ENCODE data around the gene COX6A2.
"Not testable (repeated sequence)": the region's sequence is repeated elsewhere in the genome, so short reads cannot be mapped to it uniquely, and the experiment has no call there.

COX6A2 gene

DNA sequence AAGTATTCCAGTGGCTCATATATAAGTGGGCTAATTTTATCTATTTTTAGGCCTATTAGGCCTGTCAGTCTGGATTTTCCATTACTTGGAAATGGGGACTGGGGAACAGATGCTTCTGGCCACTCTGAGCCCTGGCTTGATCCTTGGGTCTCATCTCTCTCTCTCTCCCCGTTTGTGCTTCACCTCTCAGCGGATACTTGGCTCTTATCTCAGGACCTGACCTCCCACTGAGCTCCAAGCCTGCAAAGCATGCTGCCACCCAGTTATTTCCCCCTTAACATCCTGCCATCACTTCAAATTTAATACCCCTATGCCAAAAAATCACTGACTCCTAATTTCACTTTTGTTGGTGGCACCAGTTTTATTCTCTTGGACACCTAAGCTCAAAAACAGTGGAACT, 10.3 kb upstream of the COX6A2 start:
- DNase-seq (ENCODE audit: low read depth), result no peak

DNA sequence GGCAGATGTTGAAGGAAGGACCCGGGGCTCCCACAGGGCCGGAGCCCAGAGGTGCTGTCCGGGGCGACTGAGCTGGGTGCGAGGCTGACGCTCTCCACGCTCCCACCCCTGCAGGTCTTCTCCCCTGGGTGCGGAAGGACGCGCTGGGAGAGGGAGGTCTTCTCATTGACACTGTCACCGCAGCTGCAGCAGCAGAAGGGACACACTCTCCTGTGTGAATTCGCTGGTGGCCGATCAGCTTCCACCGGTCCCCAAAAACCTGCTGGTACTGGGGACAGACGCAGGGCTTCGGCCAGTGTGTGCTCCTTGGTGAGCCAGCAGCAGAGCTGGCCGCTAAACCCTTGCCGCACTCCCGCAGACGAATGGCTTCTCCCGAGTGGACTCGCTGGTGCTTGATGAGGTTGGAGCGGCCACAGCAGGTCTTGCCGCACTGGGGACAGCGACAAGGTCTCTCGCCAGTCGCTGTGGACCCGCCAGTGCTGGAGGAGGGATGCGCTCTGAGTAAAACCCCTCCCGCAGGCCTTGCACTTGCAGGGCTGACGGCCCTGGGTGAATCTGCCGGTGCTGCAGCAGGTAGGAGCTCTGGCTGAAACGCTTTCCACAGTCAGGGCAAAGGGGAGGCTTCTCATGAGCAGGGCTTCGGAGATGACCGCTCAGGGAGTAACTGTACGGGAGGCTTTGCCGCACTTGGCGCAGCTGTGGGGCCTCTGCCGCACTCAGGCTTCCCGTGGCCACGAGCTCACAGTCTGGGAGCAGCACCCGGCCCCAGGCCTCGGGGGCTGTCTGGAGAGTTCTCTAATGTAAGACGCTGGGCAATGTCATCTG, 8.3 kb upstream of the COX6A2 start:
- no peak for DNase-seq (ENCODE audit: low read depth)

DNA sequence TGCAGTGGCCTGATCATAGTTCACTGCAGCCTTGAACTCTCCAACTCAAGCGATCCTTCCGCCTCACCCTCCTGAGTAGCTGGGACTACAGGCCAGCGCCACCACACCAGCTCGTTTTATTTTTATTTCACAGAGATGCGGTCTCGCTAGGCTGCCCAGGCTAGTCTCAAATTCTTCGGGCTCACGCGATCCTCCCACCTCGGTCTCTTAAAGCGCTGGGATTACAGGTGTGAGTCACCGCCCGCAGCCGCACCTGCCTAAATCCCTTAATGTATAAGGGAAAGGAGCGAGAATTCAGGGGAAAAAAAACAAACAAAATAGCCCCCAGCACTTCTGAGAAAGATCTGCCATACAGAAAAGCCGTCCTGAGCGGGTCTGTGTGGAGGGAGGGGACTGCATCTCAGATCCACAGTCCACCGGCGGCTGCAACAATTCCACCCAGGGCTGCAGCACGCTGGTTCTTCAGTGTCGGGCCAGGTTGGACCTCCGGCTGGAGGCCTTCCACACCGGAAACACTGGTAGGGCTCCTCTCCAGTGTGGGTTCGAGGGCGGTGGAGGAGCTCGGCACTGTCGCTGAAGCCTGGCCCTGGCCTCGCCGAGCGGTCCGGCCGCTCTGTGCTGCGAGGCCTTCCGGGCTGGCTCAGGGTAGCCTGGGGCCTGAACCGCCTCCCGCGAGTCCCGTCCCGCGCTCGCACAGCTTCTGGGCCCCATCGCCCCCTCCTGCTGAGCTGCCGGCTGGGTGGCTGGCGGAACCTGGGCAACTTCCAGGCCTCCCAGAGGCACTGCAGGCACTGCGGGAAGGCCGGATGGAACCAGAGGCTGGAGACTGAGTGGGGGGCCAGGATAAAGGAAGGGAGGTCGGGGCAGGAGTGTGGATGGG, 7.4 kb upstream of the COX6A2 start:
- DNase-seq (ENCODE audit: low read depth), result no peak

DNA sequence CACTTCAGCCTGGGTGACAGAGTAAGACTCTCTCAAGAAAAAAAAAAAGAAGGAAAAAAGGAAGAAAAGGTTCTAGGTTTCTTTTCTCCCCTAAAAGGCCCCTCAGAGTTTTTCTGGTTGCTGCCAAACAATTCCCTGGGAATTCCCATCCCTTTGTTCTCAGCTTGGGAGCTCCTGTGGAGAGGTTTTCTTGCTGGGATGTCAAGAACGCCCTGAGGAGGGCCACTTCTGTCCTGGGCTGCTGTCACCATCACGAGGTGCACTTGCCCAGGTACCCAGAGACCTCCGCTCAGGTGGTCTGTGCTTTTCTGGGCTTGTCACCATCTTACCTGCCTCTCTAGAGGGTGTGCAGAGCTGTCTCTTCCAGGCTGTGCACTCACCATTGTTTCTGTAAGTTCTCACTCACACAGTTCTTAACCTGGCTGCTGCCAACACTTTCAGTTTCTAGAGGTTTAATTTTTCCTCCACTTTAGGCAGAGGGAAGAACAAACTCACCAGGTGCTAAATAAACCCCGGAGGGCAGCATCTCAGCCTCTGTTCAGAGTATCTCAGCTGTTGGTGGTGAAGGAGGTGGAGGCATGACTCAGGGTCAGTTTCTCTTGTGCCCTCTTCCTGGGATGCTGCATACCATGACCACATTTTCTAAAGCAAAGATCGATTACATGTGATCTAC, 2.4 kb upstream of the COX6A2 start:
- DNase-seq (ENCODE audit: low read depth), result no peak

DNA sequence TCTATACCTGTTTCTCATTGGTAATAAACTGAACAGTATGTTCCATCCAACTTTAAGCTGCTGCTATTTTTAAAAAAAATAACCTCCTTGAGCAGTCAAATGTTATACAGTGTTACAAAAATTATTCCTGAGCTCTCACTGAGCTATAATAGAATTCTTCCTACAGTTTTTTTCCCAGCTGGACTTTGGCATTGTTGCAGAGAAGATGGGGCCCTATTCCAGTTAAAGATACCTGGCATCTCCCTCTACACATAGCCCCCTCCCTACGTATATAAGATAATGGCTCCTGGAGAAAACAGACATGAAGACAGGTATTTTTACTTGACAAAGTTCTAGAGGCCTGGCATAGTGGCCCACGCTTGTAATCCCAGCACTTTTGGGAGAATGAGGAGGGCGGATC, 1.6 kb upstream of the COX6A2 start:
- no peak for DNase-seq (ENCODE audit: low read depth)

DNA sequence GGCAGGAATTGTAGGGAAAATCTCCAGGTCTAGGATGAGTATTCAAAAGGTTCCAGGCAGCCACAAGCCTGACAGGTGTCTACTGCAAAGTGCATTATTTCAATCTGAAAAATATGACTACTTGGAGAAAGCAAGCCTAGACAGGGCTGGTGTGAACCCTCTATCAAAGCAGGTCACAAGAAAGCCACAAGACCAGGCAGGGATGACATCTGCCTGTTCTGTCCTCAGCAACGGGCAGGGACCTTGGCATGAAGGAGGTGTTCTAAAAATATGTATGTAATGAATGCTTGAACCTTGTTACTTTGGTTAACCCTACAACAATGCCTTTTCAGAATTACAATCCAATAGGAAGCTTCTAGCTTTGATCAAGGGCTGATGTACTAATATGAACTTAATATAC, 1.2 kb upstream of the COX6A2 start:
- no peak for DNase-seq (ENCODE audit: low read depth)

DNA sequence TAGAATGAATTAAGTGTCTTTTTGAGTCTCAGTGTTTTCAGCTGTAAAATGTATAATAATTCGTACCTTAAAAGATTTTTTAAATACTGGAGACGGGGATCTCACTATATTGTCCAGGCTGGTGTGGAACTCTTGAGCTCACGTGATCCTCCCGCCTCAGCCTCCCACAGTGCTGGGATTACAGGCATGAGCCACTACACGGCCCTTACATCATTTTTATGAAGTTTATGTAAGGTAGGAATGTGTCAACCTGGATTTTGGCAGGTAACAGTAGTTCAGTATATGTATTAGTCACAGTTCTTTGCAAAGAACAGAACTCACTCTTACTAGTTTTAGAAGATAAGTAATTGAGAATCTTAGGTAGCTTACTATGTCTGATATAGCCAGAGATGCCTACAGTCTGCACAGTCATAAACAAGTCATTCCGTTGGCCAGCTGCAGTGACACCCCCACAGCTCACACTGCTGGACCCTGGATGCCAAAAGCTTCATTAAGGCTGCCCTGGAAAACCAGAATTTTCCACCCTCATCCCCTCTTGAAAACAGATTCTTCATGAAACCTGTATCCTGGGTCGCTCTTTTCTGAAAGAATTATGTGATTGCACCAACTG, 583 bp upstream of the COX6A2 start:
- no peak for DNase-seq (ENCODE audit: low read depth)

DNA sequence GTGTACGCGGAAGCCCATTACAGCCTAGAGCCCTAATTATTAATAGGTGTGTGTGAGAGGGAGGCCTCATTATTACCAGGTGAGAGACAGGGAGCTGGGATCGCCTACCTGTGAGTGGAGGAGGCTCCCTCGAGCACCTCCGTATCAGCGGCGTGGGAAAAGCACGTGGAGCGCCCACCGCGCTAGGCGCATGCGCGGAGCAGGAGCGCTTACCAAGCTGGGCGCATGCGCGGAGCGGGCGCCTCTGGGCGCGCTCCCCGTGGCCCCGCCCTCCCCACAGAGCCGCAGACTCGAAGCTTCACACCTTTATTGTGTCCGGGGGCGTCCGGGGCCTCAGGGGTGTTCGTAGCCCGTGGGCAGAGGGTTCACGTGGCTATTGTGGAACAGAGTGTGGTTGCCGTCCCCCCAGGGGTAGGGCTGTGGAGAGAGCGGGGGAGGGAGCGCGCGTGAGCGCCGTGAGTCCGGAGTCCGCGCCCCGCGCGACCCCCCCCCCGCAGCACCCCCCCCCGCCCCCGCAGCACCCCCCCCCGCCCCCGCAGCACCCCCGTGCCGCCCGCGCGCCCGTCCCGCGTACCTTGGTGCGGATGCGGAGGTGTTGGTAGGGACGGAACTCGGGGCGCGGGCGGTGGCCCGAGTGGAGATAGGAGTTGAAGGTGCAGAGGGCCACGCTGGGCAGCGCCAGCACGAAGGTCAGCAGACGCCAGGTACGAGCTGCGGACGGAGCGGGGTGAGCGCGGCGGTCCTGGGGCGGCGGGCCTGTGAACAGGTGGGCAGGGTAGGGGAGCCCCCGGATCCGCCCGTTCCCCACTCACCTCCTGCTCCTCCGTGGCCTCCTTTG, 500 bp downstream of the COX6A2 start:
- DNase-seq (ENCODE audit: low read depth), result no peak

DNA sequence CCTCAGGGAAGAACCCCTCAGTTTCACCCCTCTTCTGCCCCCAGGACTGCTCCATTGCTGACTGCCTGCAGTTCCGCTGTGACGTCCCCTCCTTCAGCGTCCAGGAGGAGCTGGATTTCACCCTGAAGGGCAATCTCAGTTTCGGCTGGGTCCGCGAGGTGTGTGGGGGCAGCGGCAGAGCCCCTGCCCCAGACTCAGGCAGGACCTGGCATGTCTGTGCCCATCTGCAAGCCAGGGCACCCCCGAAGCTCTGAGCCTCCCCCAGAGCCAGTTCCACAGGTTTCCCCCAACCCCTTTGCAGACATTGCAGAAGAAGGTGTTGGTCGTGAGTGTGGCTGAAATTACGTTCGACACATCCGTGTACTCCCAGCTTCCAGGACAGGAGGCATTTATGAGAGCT, 4.4 kb downstream of the COX6A2 start:
- no peak for DNase-seq (ENCODE audit: low read depth)

DNA sequence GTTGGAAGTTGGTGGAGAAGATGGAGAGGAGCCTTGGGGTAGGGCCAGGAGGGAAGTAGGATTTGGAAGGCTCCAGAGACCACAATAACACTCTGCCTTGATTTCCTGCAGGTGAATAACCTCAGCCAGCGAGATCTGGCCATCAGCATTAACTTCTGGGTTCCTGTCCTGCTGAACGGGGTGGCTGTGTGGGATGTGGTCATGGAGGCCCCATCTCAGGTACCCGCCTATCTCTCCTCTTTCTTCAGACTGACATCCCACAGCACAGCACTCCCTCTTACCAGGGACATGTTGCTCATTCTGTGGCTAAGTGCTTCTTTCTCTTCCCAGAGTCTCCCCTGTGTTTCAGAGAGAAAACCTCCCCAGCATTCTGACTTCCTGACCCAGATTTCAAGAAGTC, 4.9 kb downstream of the COX6A2 start:
- no peak for DNase-seq (ENCODE audit: low read depth)

DNA sequence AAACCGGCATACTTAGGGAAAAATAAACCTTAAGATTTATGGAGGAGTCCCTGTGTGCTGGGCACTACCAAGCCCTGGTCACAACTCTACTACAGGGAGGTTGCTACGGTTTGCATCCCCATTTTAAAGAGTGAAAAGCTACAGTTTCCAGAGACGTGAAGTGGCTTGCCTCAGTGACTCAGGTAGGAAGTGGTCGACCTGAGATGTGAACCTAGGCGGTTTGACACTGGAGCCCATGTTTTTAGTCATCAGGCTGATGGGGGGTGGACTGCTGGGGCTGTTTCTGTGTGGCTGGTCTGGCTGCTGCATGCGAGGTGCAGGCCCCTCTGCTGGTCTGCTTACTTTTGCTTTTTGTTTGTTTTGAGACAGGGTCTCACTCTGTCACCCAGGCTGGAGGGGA, 6.6 kb downstream of the COX6A2 start:
- DNase-seq (ENCODE audit: low read depth), result no peak

DNA sequence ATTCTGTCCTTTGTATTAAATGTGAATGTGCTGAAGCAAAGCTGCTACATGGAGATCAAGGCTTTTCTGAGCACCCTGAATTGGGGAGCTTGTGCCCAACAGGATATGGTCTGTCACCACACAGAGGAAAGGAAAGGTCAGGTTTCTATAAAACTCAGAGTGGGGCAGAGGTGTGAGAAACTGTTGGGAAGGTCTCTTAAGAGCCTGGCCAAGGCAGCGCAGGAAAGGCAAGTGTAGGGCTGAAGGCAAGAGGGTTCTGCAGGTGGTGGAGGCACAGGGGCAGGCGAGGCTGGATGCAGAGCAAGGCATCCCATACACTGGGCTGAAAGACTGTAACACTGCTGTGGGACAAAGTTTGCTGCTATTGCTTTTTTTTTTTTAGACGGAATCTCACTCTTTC, 8.1 kb downstream of the COX6A2 start:
- no peak for DNase-seq (ENCODE audit: low read depth)

DNA sequence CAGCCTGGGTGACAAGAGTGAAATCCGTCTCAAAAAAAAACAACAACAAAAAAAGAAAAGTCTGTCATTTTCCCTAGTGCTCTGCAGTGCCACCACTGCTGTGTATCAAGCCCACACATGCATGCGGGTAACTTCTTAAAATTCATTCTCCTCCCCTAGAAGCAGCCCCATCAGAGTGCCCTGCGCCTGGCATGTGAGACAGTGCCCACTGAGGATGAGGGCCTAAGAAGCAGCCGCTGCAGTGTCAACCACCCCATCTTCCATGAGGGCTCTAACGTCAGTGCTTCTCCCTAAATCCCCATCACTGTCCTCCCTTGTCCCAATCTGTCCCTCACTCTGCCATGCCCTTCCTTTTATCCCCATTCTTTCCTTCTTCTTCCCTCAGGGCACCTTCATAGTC, 10.2 kb downstream of the COX6A2 start:
- DNase-seq (ENCODE audit: low read depth), result no peak

DNA sequence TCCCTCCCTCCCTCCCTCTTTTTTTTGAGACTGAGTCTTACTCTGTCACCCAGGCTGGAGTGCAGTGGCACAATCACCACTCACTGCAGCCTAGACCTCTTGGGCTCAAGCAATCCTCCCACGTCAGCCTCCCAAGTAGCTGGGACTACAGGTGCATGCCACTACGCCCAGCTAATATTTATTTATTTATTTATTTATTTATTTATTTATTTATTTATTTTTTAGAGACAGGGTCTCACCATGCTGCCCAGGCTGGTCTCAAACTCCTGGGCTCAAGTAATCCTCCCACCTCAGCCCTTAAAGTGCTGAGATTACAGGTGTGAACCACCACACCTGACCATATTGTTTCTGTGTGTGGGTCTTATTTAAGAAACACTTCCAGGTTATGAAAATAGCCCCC, 11.1 kb downstream of the COX6A2 start:
- DNase-seq (ENCODE audit: low read depth), result not testable (repeated sequence)

DNA sequence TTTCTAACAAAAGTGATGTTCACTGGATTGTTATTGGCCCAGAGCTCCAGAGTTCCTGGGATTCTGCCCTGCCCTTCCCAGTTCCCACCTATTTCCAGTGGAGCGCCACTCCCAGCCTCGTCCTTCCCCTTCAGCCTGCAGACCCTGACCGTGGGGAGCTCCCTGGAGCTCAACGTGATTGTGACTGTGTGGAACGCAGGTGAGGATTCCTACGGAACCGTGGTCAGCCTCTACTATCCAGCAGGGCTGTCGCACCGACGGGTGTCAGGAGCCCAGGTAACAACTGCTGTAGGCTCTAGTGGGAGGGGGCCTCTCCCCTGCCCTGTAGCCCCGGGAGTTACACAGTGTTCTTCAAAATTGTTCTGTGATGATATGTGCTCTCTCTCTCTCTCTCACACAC, 11.8 kb downstream of the COX6A2 start:
- no peak for DNase-seq (ENCODE audit: low read depth)

DNA sequence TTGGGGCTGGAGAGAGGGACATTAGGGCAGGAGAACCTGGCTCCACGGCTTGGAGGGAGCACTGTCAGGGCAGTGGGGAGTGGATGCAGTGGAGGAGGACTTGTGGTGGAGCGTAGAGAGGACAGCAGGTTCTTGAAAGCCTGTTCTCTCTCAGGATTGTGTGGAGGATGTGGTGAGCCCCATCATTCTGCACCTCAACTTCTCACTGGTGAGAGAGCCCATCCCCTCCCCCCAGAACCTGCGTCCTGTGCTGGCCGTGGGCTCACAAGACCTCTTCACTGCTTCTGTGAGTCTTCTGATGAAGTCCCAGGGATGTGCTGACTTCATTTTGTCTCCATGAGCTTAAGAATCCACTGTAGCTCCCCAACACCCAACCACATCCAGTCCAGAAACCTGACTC, 13.5 kb downstream of the COX6A2 start:
- no peak for DNase-seq (ENCODE audit: low read depth)

DNA sequence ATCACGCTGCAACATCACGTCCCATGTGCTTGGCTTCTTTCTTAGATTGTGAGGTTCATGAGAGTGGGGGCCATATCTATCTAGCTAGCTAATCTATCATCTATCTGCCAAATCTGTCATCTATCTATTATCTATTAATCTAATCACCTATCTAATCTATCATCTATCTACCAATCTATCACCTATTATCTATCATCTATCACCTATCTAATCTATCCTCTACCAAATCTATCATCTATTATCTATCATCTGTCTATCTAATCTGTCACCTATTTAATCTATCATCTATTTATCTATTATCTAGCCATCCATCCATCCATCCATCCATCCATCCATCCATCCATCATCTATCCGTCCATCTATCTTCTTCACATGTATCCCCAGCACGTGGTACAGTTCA, 14.2 kb downstream of the COX6A2 start:
- no peak for DNase-seq (ENCODE audit: low read depth)

DNA sequence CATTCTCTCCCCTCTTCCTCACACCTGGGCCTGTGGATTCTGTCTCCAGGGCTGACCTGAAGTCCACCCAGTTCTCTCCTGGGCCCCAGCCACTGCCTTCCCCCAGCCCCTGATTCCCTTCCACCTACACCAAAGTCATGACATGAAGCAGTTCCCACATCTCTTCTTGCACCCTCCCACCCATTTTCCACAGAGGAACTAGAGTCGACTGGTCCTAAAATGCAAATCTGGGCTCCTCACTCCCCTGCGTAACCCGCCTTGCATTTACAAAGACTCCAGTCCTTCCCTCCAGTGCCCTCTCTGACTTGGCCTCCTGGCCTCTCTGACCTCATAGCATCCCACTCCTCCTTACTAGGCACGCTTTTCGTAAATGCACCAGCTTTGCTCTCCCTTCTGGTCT, 14.8 kb downstream of the COX6A2 start:
- DNase-seq (ENCODE audit: low read depth), result no peak

DNA sequence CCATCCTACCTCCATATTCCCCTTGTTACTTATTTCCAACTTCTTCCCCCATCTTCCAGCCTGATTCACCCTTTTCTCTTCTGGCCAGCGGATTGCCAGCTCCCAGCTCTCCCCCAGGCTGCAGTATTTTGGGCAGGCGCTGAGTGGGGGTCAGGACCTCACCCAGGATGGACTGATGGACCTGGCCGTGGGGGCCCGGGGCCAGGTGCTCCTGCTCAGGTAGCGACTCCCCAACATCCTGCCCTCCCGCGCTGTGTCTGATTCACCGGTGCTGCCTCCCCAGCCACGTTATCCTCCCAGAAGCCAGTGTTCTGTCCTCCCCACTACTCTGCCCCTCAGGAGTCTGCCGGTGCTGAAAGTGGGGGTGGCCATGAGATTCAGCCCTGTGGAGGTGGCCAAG, 15.4 kb downstream of the COX6A2 start:
- DNase-seq (ENCODE audit: low read depth), result no peak

DNA sequence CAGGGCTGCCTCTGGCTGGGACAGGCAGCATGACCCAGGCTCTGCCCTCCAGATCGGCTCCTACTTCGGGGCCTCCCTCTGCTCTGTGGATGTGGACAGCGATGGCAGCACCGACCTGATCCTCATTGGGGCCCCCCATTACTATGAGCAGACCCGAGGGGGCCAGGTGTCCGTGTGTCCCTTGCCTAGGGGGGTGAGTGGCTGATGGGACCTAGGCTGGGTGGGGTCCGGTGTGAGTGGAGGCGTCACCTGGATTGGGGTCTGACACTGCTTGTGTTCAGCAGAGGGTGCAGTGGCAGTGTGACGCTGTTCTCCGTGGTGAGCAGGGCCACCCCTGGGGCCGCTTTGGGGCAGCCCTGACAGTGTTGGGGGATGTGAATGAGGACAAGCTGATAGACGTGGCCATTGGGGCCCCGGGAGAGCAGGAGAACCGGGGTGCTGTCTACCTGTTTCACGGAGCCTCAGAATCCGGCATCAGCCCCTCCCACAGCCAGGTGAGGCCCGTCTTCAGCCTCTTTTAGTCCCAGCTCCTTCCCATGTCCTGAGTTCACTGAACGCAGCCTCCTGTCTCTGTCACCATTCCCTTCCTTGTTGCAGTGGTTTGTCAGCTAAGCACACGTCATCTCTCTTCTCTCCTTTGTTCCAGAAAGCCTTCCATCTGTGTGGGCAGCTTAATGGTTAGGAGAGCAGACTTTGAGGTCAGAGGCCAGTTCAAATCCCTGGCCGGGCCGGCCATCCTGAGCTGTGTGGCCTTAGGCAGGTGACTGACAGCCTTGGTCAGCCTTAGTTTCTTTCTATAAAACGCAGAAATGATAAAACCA, 16.9 kb downstream of the COX6A2 start:
- DNase-seq (ENCODE audit: low read depth), result no peak

DNA sequence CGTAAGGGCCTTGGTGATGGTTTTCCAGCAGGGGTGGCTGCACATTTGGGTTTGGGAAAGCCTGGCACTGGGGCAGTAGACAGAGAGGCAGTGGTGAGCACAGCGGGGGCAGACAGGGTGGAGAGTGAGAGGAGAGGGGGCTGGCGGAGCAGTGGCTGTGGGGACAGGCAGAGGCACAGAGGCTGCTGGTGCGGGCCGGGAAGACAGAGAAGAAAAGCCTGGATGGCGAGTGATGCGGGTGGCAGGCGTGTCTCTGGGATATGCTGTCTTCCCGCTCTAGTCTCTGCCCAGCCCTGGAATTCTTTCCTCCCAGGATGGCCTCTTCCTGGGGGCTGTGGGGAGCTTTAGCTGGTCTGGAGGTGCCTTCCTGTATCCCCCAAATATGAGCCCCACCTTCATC, 18.1 kb downstream of the COX6A2 start:
- DNase-seq (ENCODE audit: low read depth), result no peak

All from amniotic epithelial cell (primary cell).